NCI-H69 (cell line): ENCODE measurements around the gene GKN2.

ENCODE experiments used
- DNase-seq: peaks from one replicate; lab custom pipeline; 2025; lab: John Stamatoyannopoulos, UW

GKN2 gene

GRCh38 chr2:68952887-68953521 lies at the start of gene GKN2:
Gene GKN2 (minus strand): TSS chr2:68952893. CDS start chr2:68952861, 32 bp downstream.
- DNase-seq: no peak

- DNase-seq: no peak
These were observed 49.2 kb upstream of the GKN2 start for GRCh38 chr2:69001879-69002278.

GRCh38 chr2:68997401-68997800 lies 44.7 kb upstream of the GKN2 start:
- DNase-seq: no peak

GRCh38 chr2:68995916-68996315 lies 43.2 kb upstream of the GKN2 start:
- DNase-seq: no peak

- DNase-seq: no peak
These were observed 42.2 kb upstream of the GKN2 start for GRCh38 chr2:68994864-68995263.

- DNase-seq: no peak
These were observed 41.0 kb upstream of the GKN2 start for GRCh38 chr2:68993660-68994059.

GRCh38 chr2:68992933-68993332 lies 40.2 kb upstream of the GKN2 start:
- DNase-seq: no peak

- no peak for DNase-seq
These were observed 39.6 kb upstream of the GKN2 start for GRCh38 chr2:68992341-68992740.

GRCh38 chr2:68989035-68989434 lies 36.3 kb upstream of the GKN2 start:
- DNase-seq: no peak

GRCh38 chr2:68987021-68987503 lies 34.4 kb upstream of the GKN2 start:
- no peak for DNase-seq

- no peak for DNase-seq
These were observed 28.3 kb upstream of the GKN2 start for GRCh38 chr2:68980956-68981355.

GRCh38 chr2:68978098-68978497 lies 25.4 kb upstream of the GKN2 start:
- DNase-seq: no peak

- DNase-seq: no peak
These were observed 24.8 kb upstream of the GKN2 start for GRCh38 chr2:68977453-68977852.

GRCh38 chr2:68975844-68976243 lies 23.2 kb upstream of the GKN2 start:
- DNase-seq: no peak

- DNase-seq: no peak
These were observed 22.4 kb upstream of the GKN2 start for GRCh38 chr2:68974946-68975665.

- DNase-seq: no peak
These were observed 21.6 kb upstream of the GKN2 start, which contains the start of gene GKN1 for GRCh38 chr2:68974251-68974650. Gene GKN1 (plus strand): TSS chr2:68974636. CDS start chr2:68974678, 42 bp downstream.

- DNase-seq: no peak
These were observed 19.0 kb upstream of the GKN2 start for GRCh38 chr2:68971591-68972231.

- DNase-seq: no peak
These were observed 18.0 kb upstream of the GKN2 start for GRCh38 chr2:68970566-68971265.

GRCh38 chr2:68969736-68970490 lies 17.2 kb upstream of the GKN2 start:
- DNase-seq: no peak

GRCh38 chr2:68968221-68968620 lies 15.5 kb upstream of the GKN2 start:
- DNase-seq: no peak

GRCh38 chr2:68964282-68964681 lies 11.6 kb upstream of the GKN2 start:
- DNase-seq: no peak

- no peak for DNase-seq
These were observed 8.7 kb upstream of the GKN2 start for GRCh38 chr2:68961380-68961779.
